GM19023 (cell line): ENCODE measurements around the gene LRP8.

ENCODE experiments used
- ATAC-seq: cut with Tn5 transposase; IDR thresholded peaks from one replicate; pipeline ENCODE4 v1.9.1; 2021; ENCODE audit warnings: mild to moderate bottlenecking, moderate library complexity; ENCODE audit not compliant: unreplicated experiment

Gene LRP8

GRCh38 chr1:53266038-53266437 lies 61.8 kb downstream of the LRP8 start:
- ATAC-seq = no peak

DNA sequence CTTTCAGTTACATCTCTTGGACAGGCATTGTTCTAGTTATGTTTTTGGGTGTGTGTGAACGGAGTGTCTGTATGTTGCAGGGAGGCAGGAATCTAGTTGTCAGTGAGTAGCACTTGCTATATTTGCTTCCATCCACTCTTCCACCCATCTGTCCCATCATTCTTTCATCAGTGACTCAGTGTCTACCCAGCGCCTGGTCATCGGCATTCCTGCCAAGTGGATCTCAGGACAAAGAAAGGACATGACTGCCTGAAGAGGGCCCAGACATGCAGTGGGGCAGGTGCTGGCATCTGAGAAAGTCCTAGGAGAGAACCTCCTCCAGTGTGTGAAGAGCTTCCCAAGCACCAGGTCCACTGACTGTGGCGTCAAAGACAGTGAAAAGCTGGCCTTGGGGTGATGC lies 62.3 kb downstream of the LRP8 start:
- no peak for ATAC-seq

DNA sequence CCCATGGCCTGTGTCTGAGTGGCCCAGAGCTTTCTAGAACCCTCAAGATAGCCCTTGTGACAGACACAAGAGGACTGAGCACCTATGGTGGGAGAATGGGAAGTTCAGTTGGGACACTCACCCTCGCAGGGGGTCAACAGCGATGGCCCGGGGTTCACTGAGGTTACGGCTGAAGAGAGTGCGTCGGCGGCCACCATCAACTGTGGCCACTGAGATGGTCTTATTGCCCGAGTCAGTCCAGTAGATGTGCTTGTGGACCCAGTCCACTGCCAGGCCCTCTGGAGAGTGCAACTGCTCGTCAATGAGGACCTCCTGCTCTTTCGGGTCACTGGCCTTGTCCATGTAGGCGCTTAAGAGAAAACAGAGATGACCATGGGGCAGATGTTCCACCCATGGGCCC lies 63.8 kb downstream of the LRP8 start:
- no peak for ATAC-seq

GRCh38 chr1:53262000-53262399 lies 65.9 kb downstream of the LRP8 start:
- no peak for ATAC-seq

GRCh38 chr1:53260631-53261247 lies 67.1 kb downstream of the LRP8 start:
- no peak for ATAC-seq

DNA sequence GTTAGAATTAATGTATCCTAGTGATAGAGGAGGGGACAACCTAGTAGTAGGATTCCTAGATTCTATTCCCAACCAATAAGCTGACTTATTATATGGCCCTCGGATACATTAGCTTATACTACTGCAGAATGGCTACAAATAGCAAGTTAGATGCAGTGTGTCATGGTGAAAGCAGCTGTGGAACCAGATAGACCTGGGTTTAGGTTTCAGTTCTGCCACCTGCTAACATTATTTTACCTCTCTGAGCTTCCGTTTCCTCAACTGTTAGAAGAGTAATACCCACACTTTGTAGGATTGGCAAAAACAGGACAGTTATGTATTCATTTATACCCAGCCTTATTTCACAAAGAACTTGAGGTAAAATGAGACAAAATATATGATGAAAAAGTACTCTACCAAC lies 67.9 kb downstream of the LRP8 start:
- no peak for ATAC-seq

- ATAC-seq = no peak
These were observed 69.7 kb downstream of the LRP8 start for GRCh38 chr1:53258216-53258615.

GRCh38 chr1:53257454-53258081 lies 70.3 kb downstream of the LRP8 start:
- no peak for ATAC-seq

GRCh38 chr1:53256511-53257453 lies 71.1 kb downstream of the LRP8 start:
- ATAC-seq = no peak

- no peak for ATAC-seq
These were observed 72.8 kb downstream of the LRP8 start for GRCh38 chr1:53255031-53255430.

DNA sequence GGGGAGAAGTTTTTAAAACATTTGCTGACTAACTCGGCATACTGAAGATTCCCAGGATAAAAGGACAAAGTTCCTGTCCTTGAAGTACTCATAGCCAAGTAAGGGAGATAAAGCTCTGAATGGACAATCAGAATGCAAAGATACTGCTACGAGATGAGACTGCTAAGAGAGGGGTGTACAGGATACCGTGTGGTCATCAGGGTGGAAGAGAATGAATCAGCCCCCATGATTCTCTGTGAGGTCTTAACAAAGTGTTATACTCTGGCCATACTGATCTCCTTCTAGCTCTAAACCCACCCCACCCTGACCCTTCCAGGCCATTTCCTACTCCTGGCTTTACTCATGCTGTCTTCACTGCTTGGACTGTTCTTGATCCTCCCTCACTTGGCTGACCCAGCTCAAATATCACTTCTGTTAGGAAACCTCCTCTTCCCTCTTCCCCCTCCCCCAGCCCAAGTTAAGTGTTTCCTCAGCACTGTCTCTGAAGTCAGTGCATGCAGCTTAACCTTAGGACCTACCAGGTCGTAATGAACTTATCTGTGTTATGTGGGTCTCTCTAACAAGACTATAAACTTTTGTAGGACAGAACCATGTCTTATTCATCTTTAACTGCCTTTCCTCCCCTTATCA lies 73.7 kb downstream of the LRP8 start:
- no peak for ATAC-seq

GRCh38 chr1:53250325-53250724 lies 77.5 kb downstream of the LRP8 start:
- no peak for ATAC-seq

- ATAC-seq = no peak
These were observed 78.2 kb downstream of the LRP8 start for GRCh38 chr1:53249706-53250105.

GRCh38 chr1:53246261-53247134 lies 81.4 kb downstream of the LRP8 start:
- no peak for ATAC-seq

DNA sequence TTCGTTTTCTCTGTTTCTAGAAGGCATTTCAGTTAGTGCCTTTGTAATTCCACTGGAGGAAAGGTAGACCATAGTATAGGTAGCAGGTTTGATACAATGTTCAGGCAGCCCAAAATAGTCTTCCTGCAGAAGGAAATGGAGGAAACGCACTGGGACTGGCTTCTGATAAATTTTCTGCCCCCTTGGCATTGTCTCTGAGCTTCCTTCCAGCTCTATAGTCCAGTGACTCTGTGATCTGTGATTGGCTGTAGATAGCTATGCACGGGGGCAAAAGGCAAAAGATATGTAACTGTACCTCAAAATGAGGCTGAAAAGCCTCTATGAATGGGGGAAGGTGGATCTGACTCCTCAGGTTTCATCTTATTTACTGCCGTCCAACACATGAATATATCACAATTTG lies 83.7 kb downstream of the LRP8 start:
- no peak for ATAC-seq

DNA sequence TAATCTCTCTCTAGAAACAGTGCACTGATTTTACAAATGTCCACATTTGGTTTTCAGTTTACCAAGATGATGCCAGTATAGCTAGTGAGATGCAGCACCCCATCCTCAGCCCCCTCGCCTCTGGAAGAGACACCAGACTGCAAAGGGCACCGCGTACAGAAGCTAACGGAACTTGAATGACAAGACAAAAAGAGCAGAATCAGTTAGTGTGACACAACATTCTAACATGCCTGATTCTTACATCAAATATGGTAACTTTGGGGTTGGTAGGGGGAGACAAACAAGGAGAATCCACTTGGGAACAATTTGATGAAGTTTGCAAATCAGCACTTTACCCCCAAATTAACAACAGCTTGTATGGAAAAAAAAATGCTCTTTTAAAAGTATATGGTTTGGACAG lies 85.5 kb downstream of the LRP8 start:
- ATAC-seq = no peak

DNA sequence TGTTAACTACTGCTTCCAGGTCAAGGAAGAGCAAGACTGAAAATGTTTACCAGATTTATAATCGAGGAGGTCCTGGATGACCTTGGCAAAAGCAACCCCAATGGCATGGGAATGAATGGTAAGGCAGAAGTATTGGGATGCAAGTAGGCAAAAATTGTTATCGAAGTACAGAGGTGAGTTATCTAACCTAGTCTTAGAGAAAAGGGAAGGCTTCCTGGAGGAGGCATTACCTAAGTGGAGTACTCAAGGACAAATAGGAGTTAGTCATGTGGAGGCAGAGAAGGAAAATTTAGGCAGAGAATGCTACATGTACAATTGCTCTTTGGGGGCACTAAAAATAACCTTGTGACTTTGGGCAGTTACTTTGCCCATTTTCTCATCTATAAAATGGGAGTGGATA lies 86.0 kb downstream of the LRP8 start:
- no peak for ATAC-seq

GRCh38 chr1:53238197-53239155 lies 89.4 kb downstream of the LRP8 start, which contains the start of gene MAGOH:
TSS of gene MAGOH (minus strand) at chr1:53238518. CDS start at chr1:53238448, 70 bp downstream.
- peak; percentile 97 for ATAC-seq

DNA sequence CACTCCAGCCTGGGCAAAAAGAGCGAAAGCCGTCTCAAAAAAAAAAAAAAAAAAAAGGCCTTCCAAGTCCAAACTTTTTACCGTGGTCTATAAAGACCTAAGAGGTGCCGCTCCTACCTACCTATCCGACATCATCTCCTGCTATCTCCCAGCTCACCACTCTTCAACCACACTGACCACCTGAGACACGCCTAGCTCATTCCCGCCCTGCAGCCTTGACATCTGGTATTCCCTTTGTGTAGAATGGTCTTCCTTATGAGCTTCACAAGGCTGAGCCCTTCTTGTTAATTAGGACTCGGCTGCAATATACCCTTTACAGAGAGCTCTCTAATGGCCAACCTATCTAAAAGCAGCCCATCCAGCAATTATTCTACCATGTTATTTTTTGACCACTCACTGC lies 90.2 kb downstream of the LRP8 start:
- no peak for ATAC-seq
